Caco-2 (cell line): ENCODE data around the gene GAS2L2. TPM values are rescaled to one million over a fixed set of nuclear protein-coding genes. Genes with fewer than 3 reads are reported as not detected.

Experiments
- BruUV-seq: library from RNA; stranded (reverse); fragments of 400-500 nt; replicated peaks from 2 replicates; lab custom pipeline; 2021; lab: Mats Ljungman, UMichigan
- CTCF ChIA-PET: fragments of 300-600 bp; sonication (Branson Sonifier 250); formaldehyde crosslinking; loops from one replicate; lab custom pipeline; 2022; ENCODE audit warnings: antibody characterized with exemption; lab: Charles Lee
- POLR2A ChIA-PET: fragments of 300-600 bp; sonication (Branson Sonifier 250); formaldehyde crosslinking; loops from one replicate; lab custom pipeline; 2022; ENCODE audit warnings: antibody characterized with exemption; lab: Charles Lee
- DNase-seq, 2 experiments: peaks; one replicate each; pipeline versions ENCODE4 v3.0.0 to v3.0.0-alpha.2; 2020 to 2022
- H3K27me3 ChIP-seq: replicated peaks from 2 replicates; pipeline ENCODE4 v1.6.0; 2011; ENCODE audit warnings: low read length; ENCODE audit not compliant: control insufficient read depth, insufficient read depth
- H3K36me3 ChIP-seq: 2 replicates; pipeline ENCODE4 v1.5.1; 2011; ENCODE audit warnings: low read length; ENCODE audit not compliant: control insufficient read depth, insufficient read depth
- H3K4me1 ChIP-seq: fragments of 250-450 bp; sonication (Bioruptor Pico); 2 replicates; pipeline ENCODE4 v1.5.1; 2020; ENCODE audit warnings: mild to moderate bottlenecking
- H3K4me3 ChIP-seq: 2 replicates; pipeline ENCODE4 v1.5.1; 2011; ENCODE audit warnings: low read depth, mild to moderate bottlenecking, control low read depth, low read length
- H3K9me3 ChIP-seq: fragments of 250-450 bp; sonication (Bioruptor Pico); 2 replicates; pipeline ENCODE4 v1.5.1; 2020; ENCODE audit warnings: mild to moderate bottlenecking, moderate library complexity
- H3K27ac Mint-ChIP-seq: one replicate; pipeline ENCODE4 v1.8.0; 2022; ENCODE audit warnings: mixed read lengths; ENCODE audit not compliant: unreplicated experiment
- H3K27me3 Mint-ChIP-seq: one replicate; pipeline ENCODE4 v1.8.0; 2022; ENCODE audit warnings: mixed read lengths; ENCODE audit not compliant: insufficient read depth, unreplicated experiment
- H3K36me3 Mint-ChIP-seq: one replicate; pipeline ENCODE4 v1.8.0; 2022; ENCODE audit warnings: mild to moderate bottlenecking, mixed read lengths; ENCODE audit not compliant: insufficient read depth, unreplicated experiment
- H3K4me1 Mint-ChIP-seq: one replicate; pipeline ENCODE4 v1.8.0; 2022; ENCODE audit warnings: low read depth, mixed read lengths; ENCODE audit not compliant: unreplicated experiment
- H3K4me3 Mint-ChIP-seq: one replicate; pipeline ENCODE4 v1.8.0; 2022; ENCODE audit warnings: mild to moderate bottlenecking, moderate library complexity, mixed read lengths; ENCODE audit not compliant: unreplicated experiment
- H3K9me3 Mint-ChIP-seq: one replicate; pipeline ENCODE4 v1.8.0; 2022; ENCODE audit warnings: mixed read lengths; ENCODE audit not compliant: unreplicated experiment
- CTCF ChIP-seq, 2 experiments: fragments of 200-600 bp in 1 of 2; IDR thresholded peaks; 1 replicate in 1 of 2; 2 replicates in 1 of 2; pipeline versions ENCODE4 v1.5.1 to v1.8.0; 2011 to 2022; ENCODE audit warnings: antibody characterized with exemption in 1 of 2, control low read depth in 1 of 2, inconsistent platforms in 1 of 2, low read depth in 1 of 2, low read length in 1 of 2, mild to moderate bottlenecking in 1 of 2, moderate library complexity in 1 of 2; ENCODE audit not compliant: insufficient read depth in 1 of 2, severe bottlenecking in 1 of 2, unreplicated experiment in 1 of 2
- intact Hi-C: fragments of 100-400 bp; cut with micrococcal nuclease; formaldehyde crosslinking; loops from one replicate; pipeline ENCODE4 v1.10.0; 2022; ENCODE audit not compliant: unreplicated experiment
- total RNA-seq: library from RNA; stranded (reverse); gene quantifications from 2 replicates; pipeline ENCODE4 v1.2.3, GENCODE V29; 2022

The GAS2L2 gene
- total RNA-seq, 1 experiment from 2014 or later, result not detected

GRCh38 chr17:35716897-35717465 is 36.1 kb downstream of the GAS2L2 start:
- ChIA-PET CTCF (no interaction called here), POLR2A (no interaction called here)
- Mint-ChIP-seq H3K4me3 (no peak overlapping the region), H3K4me1 (peaks cover 8% of the 10 kb centered on the region), H3K9me3 (no peaks in the 10 kb centered on the region), H3K36me3 (peaks cover 43% of the 10 kb centered on the region), H3K27ac (no peak overlapping the region), H3K27me3 (no peaks in the 10 kb centered on the region)
- Histone ChIP-seq H3K27me3 (no peaks in the 10 kb centered on the region), H3K4me1 (no peaks in the 10 kb centered on the region), H3K4me3 (no peak overlapping the region), H3K36me3 (peaks cover 2% of the 10 kb centered on the region), H3K9me3 (no peaks in the 10 kb centered on the region)
- TF ChIP-seq CTCF (IDR thresholded peaks at IDR 0.05; ENCODE audit: insufficient read depth in 1 of 2, low read depth in 1 of 2, low read length in 1 of 2, severe bottlenecking in 1 of 2, unreplicated experiment in 1 of 2), result no peak
- intact Hi-C loops, result no loop called here
- no TSS peak for BruUV-seq
- DNase-seq, result no peak

- Mint-ChIP-seq H3K36me3 (peaks cover 42% of the 10 kb centered on the region), H3K4me1 (peaks cover 8% of the 10 kb centered on the region), H3K9me3 (no peaks in the 10 kb centered on the region), H3K4me3 (no peak overlapping the region), H3K27ac (no peak overlapping the region), H3K27me3 (no peaks in the 10 kb centered on the region)
- POLR2A ChIA-PET, result no interaction called here
- CTCF ChIA-PET, result no interaction called here
- Histone ChIP-seq H3K4me3 (no peak overlapping the region), H3K27me3 (no peaks in the 10 kb centered on the region), H3K36me3 (peaks cover 3% of the 10 kb centered on the region), H3K9me3 (no peaks in the 10 kb centered on the region), H3K4me1 (no peaks in the 10 kb centered on the region)
- BruUV-seq, result no TSS peak
- no peak for DNase-seq
- TF ChIP-seq CTCF (IDR thresholded peaks at IDR 0.05; ENCODE audit: insufficient read depth in 1 of 2, low read depth in 1 of 2, low read length in 1 of 2, severe bottlenecking in 1 of 2, unreplicated experiment in 1 of 2), result no peak
- intact Hi-C loops, result no loop called here
Measured at GRCh38 chr17:35716173-35716572, 36.9 kb downstream of the GAS2L2 start.

GRCh38 chr17:35715416-35715815 is 37.6 kb downstream of the GAS2L2 start:
- CTCF ChIA-PET, result no interaction called here
- Mint-ChIP-seq H3K27me3 (no peaks in the 10 kb centered on the region), H3K4me3 (no peak overlapping the region), H3K36me3 (peaks cover 40% of the 10 kb centered on the region), H3K4me1 (peaks cover 8% of the 10 kb centered on the region), H3K27ac (no peak overlapping the region), H3K9me3 (no peaks in the 10 kb centered on the region)
- Histone ChIP-seq H3K4me1 (no peaks in the 10 kb centered on the region), H3K4me3 (no peak overlapping the region), H3K27me3 (no peaks in the 10 kb centered on the region), H3K36me3 (peaks cover 1% of the 10 kb centered on the region), H3K9me3 (no peaks in the 10 kb centered on the region)
- no peak for TF ChIP-seq CTCF (IDR thresholded peaks at IDR 0.05; ENCODE audit: insufficient read depth in 1 of 2, low read depth in 1 of 2, low read length in 1 of 2, severe bottlenecking in 1 of 2, unreplicated experiment in 1 of 2)
- intact Hi-C loops, result loop anchor here (2.0 kb wide), 1 partner anchor 79 kb away; no protein-coding TSS in a partner anchor
- DNase-seq, result no peak
- BruUV-seq, result no TSS peak
- POLR2A ChIA-PET, result no interaction called here
